GM12865 (cell line): ENCODE results near the gene HAGH.

Source experiments
- DNase-seq: peaks from one replicate; pipeline ENCODE4 v3.0.0; 2010; ENCODE audit warnings: low read depth
- H3K4me3 ChIP-seq: 2 replicates; pipeline ENCODE4 v1.5.1; 2011; ENCODE audit warnings: mild to moderate bottlenecking, low read depth, low read length, control low read depth
- CTCF ChIP-seq: IDR thresholded peaks from 2 replicates; pipeline ENCODE4 v1.5.1; 2011; ENCODE audit warnings: low read length, control low read depth, low read depth, inconsistent platforms; ENCODE audit not compliant: insufficient read depth; ENCODE audit errors: missing control alignments

Gene HAGH

GRCh38 chr16:1831186-1832075 is 4.8 kb upstream of the HAGH start:
- H3K4me3 ChIP-seq, result no peak overlapping the region
- no peak for DNase-seq
- TF ChIP-seq CTCF, result no peak

DNA sequence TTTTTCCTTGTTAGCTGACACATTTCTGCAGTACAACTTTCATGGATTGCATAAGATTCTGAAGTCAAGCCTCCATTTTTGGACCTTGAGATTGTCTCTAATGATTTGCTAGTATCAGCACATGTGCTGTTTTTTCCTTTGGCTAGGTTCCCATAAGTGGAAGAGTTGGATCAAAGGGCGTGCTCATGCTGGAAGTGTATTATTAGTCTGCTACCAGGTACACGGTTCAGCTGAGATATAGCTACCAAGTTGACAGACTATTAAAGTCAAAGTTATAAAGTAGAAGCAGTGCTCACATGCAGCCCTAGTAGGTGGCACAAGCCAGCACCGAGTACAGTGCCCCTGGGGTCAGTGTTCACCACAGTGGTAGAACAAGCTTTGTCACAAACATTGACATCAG is 3.6 kb upstream of the HAGH start:
- DNase-seq, result no peak
- no peak overlapping the region for H3K4me3 ChIP-seq
- no peak for TF ChIP-seq CTCF

DNA sequence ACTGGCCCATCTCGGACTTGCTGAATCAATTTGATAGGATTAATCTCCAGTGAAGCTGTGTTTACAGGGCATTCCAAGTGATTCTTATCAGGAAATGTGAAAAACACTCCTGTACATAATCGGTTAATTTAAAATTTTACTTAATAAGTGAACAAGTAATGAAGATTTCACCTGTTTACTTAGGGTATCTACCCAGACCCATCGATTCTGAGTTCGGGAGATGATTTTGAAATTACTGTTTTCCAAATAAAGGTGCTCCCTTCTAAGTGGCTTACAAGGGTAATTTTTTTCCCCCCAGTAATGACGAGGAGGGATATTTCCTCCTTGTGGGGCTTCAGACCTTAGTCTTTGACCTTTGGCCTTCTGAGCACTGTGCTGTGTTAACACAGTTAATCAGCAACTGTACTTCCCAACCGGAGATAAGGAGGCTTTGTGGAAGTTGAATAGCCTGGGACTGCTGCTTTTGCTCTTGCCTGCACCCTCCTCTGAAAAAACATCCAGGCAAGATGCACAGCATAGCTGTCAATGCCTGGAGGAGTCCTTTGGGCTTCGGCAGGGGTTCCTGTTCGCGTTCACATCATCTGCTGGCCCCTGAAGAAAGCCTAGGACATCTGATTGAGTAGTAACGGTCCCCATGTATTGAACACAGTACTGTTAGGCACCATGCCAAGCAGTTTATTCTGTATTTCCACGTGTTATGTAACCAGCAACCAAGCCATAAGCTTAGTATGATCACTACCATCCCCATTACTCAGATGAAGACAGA is 2.2 kb upstream of the HAGH start:
- DNase-seq, result no peak
- TF ChIP-seq CTCF, result no peak
- no peak overlapping the region for H3K4me3 ChIP-seq

- peak overlapping the region; percentile 54 for H3K4me3 ChIP-seq
- DNase-seq, result peak; percentile 80
- TF ChIP-seq CTCF, result peak; percentile 5
Observed at GRCh38 chr16:1825864-1826690, 548 bp downstream of the HAGH start.

GRCh38 chr16:1825381-1825863 is 1.2 kb downstream of the HAGH start:
- no peak for DNase-seq
- TF ChIP-seq CTCF, result no peak
- H3K4me3 ChIP-seq, result peak overlapping the region; percentile 54

GRCh38 chr16:1823821-1824220 is 2.8 kb downstream of the HAGH start:
- DNase-seq, result peak; percentile 83
- no peak overlapping the region for H3K4me3 ChIP-seq
- peak; percentile 60 for TF ChIP-seq CTCF
